Measurements from ENCODE around the gene HOXC11. TPM values are rescaled to one million over a fixed set of nuclear protein-coding genes. Genes with fewer than 3 reads are reported as not detected.

Gene HOXC11
- total and polyA plus RNA-seq, 2 of the 4 experiments (the other 2 are of a cell fraction): not detected

DNA sequence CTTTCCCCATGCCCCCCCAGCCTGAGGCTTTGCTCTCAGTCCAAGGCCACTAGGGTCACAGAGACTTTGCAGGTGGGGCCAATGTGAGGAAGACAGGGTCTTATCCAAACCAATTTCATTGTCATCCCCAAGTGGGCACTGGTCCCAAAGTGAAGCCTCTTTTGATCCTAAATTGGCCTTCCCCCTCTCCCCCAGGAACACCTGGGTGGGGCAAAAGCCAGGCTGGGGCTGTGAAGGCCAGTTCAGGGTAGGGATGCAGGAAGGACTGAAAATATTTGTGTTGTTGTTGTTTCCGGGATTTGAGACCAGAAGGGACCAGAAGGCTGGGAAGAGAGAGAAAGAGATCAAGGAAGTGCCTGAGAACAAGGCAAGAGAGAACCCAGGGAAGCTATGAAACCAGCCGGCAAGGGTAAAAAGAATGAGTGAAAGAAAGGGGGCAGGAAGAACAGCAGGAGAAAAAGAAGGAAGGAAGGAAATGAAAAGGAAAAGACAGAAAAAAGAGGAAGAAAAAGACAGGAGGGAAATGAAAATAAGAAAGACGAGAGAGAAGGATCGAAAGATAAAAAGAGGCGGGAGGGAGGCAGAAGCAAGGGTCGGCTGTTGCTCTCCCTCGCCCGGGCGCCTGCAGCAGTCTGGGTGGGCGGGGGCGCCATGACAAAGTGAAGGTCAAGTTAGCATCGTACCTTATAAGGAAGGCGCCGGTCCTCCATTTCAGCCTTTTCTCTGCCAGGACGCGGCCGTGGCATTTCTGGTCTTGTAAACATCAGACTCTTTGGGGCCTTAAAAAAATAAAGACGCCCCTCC lies 7.4 kb upstream of the HOXC11 start:
- POLR2A ChIA-PET (ENCODE audit: unreplicated experiment): no interaction called here

More for the DNA sequence above, 7.4 kb upstream of the HOXC11 start:
- H3K27ac ChIP-seq (ENCODE audit: insufficient read depth, low read length): no peak overlapping the region
- in situ Hi-C loops (cut with MboI; ENCODE audit: low sequenced_read_pairs) (no loop called here), intact Hi-C loops (cut with micrococcal nuclease) (no loop called here), dilution Hi-C loops (cut with HindIII; ENCODE audit: low sequenced_read_pairs, unreplicated experiment) (no loop called here)
- no peak overlapping the region for H4K91ac ChIP-seq (ENCODE audit: insufficient read depth, low read depth, low read length)
- H3K4me3 ChIP-seq (ENCODE audit: insufficient read depth, low read depth, low read length): no peak overlapping the region
- no peak overlapping the region for H3K56ac ChIP-seq (ENCODE audit: extremely low read depth, insufficient read depth, low read length)
- H3K79me1 ChIP-seq (ENCODE audit: low read depth in 1 of 2, low read length in 2 of 2): no peaks in the 10 kb centered on the region
- no peak overlapping the region for H3K14ac ChIP-seq (replicated peaks; ENCODE audit: low read depth, low read length)
- no peaks in the 10 kb centered on the region for H4K20me1 ChIP-seq (ENCODE audit: insufficient read depth, low read length)
- no peak overlapping the region for H4K8ac ChIP-seq (ENCODE audit: low read depth in 2 of 2, low read length in 2 of 2)
- no peak overlapping the region for H4K5ac ChIP-seq (ENCODE audit: low read depth, low read length)
- H3K9me3 ChIP-seq (ENCODE audit: control insufficient read depth, insufficient read depth, low read length): peaks cover 4% of the 10 kb centered on the region
- H3K23ac ChIP-seq (ENCODE audit: low read depth, low read length): no peak overlapping the region
- H3K4me1 ChIP-seq (ENCODE audit: control insufficient read depth, insufficient read depth, low read length): no peaks in the 10 kb centered on the region
- TF ChIP-seq NFE2L2 (IDR thresholded peaks at IDR 0.05; ENCODE audit: low read depth, low read length) (no peak), RFX5 (IDR thresholded peaks at IDR 0.05; ENCODE audit: low read depth, low read length) (no peak), MXI1 (IDR thresholded peaks at IDR 0.05; ENCODE audit: borderline replicate concordance, low read depth, low read length) (no peak), POLR2A (IDR thresholded peaks at IDR 0.05; ENCODE audit: low read depth, low read length) (no peak)
- no peaks in the 10 kb centered on the region for H3K9me1 ChIP-seq (ENCODE audit: insufficient read depth, low read length)
- peaks cover 95% of the 10 kb centered on the region for H3K27me3 ChIP-seq (ENCODE audit: control insufficient read depth, insufficient read depth, low read length)
- H3K9ac ChIP-seq (ENCODE audit: low read depth, low read length): no peak overlapping the region
- no peak for ATAC-seq (ENCODE audit: low read depth)
- no peak for DNase-seq
- H3K4ac ChIP-seq (ENCODE audit: low read depth, low read length): no peak overlapping the region
- WGBS, 2 experiments (ENCODE audit: extremely low coverage in 2 of 2, insufficient read length in 1 of 2): 0% methylated on average over 6 of the region's 18 CpGs; no CpG with 5 or more reads in 1 of the 2 experiments
- H3K4me2 ChIP-seq (ENCODE audit: low read depth, low read length): no peak overlapping the region
- H2BK120ac ChIP-seq (ENCODE audit: low read depth, low read length): no peak overlapping the region
- no TSS peak for BruUV-seq (replicated peaks)
- H2AFZ ChIP-seq (replicated peaks; ENCODE audit: low read length, poor library complexity): no peak overlapping the region
- no peak overlapping the region for H3K18ac ChIP-seq (ENCODE audit: low read depth, low read length)
- no peak overlapping the region for H2BK15ac ChIP-seq (ENCODE audit: low read depth, low read length)
- no peak overlapping the region for H2BK20ac ChIP-seq (ENCODE audit: low read depth, low read length)
- H2AK5ac ChIP-seq (ENCODE audit: low read depth, low read length): no peak overlapping the region
- H3K36me3 ChIP-seq (ENCODE audit: control insufficient read depth, insufficient read depth, low read length): no peaks in the 10 kb centered on the region
- no peak overlapping the region for H2BK5ac ChIP-seq (ENCODE audit: low read depth, low read length, poor library complexity, severe bottlenecking)
- CTCF ChIA-PET: interaction anchor here (0.6 kb wide), 1 partner anchor 155 kb away, joined by 3 read pairs; no protein-coding TSS in a partner anchor
- no peak overlapping the region for H2AK9ac ChIP-seq (replicated peaks; ENCODE audit: low read depth, low read length, poor library complexity)
